Glomerular endothelial cell (primary cell): Measurements from ENCODE around the gene ZMAT2. TPM values are rescaled to one million over a fixed set of nuclear protein-coding genes. Genes with fewer than 3 reads are reported as not detected.
"Not testable (repeated sequence)": the region's sequence is repeated elsewhere in the genome, so short reads cannot be mapped to it uniquely, and the experiment has no call there.

Experiments used
- DNase-seq: peaks from one replicate; pipeline ENCODE4 v3.0.0-alpha.2; 2011; ENCODE audit warnings: low read depth, low spot score; ENCODE audit errors: extremely low read depth
- total RNA-seq: library from RNA; depleted of rRNA; stranded (reverse); fragments of >200 nt; gene quantifications from 2 replicates; pipeline ENCODE4 v1.2.3, GENCODE V29; 2015

The ZMAT2 gene
- total RNA-seq, 1 donor from 2014 or later, result 24.3 TPM

DNA sequence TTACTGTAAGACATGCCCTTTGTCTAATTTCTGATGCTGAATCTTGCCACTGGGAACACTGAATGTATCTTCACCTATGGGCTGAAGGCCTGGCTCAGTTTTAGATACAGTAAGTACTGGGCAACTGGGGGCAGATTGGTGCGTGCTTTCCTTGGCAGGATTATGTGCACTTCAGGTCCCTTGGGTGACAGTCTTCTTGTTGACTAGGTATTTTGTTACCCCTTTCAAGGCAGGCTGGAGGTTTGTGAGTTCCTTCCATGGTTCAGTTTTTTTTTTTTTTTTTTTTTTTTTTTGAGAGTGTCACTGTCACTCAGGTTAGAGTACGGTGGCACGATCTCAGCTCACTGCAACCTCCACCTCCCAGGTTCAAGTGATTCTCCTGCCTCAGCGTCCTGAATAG lies 7.6 kb downstream of the ZMAT2 start:
- DNase-seq, result no peak

DNA sequence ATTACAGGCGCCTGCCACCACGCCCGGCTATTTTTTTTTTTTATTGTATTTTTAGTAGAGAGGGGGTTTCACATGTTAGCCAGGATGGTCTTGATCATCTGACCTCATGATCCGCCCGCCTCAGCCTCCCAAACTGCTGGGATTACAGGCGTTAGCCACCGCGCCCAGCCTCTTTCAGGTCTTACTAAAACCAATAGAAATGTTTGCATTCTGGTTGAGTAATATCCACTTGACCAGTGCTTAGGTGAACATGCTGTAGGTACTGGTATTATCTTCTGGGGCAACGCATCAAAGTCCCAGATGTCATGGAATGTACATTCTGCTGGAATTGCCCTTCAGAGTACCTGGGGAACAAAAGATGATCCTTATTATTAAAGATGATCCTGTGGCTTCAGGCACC lies 8.5 kb downstream of the ZMAT2 start:
- DNase-seq, result not testable (repeated sequence)

DNA sequence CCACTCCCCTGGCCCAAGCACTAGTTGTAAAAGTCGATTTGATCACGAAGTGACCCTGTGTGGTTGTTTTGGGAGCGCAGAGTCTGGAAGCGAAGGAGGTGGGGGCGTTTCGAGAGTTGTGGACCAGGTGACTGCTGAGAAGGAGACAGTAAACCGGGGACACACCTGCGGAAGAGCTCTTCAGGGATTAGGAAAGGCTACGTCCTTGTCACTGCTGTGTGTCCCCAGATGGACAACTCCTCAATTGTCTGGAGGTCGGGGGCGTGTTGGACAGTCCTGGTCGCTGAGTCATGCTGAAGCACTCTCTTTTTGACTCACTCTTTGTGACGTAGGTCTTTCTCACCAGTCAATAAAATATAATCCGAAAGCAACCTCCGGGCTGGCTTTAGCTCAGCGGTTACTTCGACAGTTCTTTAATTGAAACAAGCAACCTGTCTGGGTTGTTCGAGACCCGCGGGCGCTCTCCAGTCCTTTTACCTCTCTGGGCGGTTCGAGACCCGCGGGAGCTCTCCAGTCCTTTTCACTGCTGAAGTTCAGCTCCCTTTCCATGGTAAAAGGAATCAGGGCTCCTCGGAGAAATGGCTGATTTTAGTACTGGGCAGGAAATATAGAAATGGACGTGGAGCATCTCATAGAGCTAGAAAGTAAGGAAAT lies 10.8 kb downstream of the ZMAT2 start:
- DNase-seq, result peak; percentile 99

- no peak for DNase-seq
Measured at GRCh38 chr5:140711794-140712193, 11.5 kb downstream of the ZMAT2 start.

GRCh38 chr5:140713562-140714094 lies 13.4 kb downstream of the ZMAT2 start:
- no peak for DNase-seq

DNA sequence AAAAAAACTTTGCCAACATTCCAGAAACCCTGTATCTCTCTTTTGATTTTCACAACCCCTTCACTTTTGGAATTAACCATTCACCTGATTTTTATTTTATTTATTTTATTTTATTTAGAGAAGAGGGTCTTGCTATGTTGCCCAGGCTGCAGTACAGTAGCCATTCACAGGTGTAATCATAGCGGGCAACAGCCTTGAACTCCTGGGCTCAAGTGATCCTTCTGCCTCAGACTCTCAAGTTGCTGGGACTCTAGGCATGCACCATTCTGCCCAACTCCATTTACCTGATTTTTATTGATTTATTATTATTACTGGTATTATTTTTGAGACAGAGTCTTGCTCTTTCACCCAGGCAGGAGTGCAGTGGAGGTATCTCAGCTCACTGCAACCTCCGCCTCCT lies 16.0 kb downstream of the ZMAT2 start:
- DNase-seq, result not testable (repeated sequence)

DNA sequence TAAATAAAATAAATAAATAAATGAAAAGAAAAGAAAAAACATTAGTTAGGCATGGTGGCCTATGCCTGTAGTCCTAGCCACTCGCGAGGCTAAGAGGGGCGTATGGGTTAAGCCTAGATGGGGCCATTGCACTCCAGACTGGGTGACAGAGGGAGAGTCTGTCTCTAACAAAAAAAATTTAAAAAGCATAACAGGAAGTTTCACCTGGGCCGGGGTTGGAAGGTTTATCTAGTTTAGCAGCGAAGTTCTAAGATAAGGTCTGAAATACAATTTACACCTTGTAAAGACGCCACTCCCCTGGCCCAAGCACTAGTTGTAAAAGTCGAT lies 18.0 kb downstream of the ZMAT2 start:
- no peak for DNase-seq

GRCh38 chr5:140720738-140721137 lies 20.5 kb downstream of the ZMAT2 start:
- not testable (repeated sequence) for DNase-seq

GRCh38 chr5:140721395-140721794 lies 21.1 kb downstream of the ZMAT2 start:
- DNase-seq, result not testable (repeated sequence)

GRCh38 chr5:140725799-140726471 lies 25.7 kb downstream of the ZMAT2 start:
- DNase-seq, result peak; percentile 85

- DNase-seq, result no peak
Measured at GRCh38 chr5:140733098-140733497, 32.9 kb downstream of the ZMAT2 start.

DNA sequence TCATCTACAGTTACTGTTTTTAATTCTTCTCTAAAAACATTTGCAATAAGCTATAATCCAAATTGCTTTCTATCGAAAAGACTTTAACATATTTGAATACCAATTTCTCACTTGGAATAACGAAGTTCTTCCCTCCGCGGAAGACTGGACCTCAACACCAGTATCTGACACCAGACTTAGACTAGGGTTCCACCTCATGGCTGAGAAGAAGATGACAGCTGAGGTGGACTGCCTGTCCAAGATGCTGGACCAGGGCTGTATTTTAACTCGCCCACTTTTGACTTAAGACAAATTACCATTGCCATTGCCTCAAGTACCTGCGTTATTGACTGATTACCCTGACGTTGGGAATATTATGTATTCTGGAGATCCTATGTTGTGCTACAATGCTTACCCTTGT lies 34.1 kb downstream of the ZMAT2 start:
- no peak for DNase-seq

- DNase-seq, result no peak
Measured at GRCh38 chr5:140737486-140737885, 37.2 kb downstream of the ZMAT2 start.

DNA sequence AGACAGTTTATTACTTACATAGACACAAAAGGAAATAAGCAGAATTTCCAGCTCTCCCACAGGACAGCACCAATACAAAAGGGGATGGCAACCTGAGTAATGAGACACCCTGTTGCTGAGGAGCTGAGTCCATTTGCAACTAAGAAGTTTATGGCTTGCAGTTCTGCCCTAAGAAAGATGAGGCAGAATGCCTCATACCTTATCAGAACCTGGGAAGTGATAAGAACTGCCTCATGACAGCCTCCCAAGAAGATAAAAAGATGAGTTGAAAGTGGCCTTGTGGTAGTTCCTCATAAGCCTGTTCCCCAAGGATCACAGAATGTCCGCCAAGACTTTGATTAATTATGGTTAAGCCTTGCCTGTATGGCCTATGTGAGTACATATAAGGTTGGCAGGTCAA lies 41.7 kb downstream of the ZMAT2 start:
- DNase-seq, result no peak

DNA sequence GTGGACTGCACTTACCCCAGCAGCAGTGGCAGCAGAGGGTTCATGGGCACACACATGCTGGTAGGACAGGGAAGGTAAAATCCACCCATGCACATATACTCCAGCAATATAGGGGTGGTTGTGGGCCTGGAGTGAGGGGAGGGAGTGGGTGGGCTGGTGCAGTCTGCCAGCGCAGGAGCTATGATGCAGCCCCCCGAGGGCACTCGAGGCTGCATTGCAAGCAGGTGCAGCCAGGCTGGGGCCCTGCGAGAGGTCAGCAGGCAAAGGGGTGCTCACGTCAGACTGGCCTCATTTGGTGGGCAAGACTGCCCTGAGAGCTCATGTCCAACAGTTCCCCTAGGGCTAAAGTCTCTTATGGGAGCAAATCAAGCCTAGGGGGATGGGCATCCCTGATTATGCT lies 53.3 kb downstream of the ZMAT2 start:
- no peak for DNase-seq

Other genes with a start within 250 kb of the ZMAT2 start
- 1.3 and 3.0 TPM in 2 replicates for gene EIF4EBP3, start 152.8 kb upstream of the ZMAT2 start, total RNA-seq
- 24.3 and 38.4 TPM in 2 replicates for gene SRA1, start 143.0 kb upstream of the ZMAT2 start, total RNA-seq
- 10.4 and 16.5 TPM in 2 replicates for gene APBB3, start 135.8 kb upstream of the ZMAT2 start, total RNA-seq
- 42.1 and 47.1 TPM in 2 replicates for gene SLC35A4, start 135.6 kb upstream of the ZMAT2 start, total RNA-seq
- 0.23 TPM in 1 of 2 replicates, not detected in the other for gene CD14, start 67.3 kb upstream of the ZMAT2 start, total RNA-seq
- 31.9 and 49.7 TPM in 2 replicates for gene TMCO6, start 61.0 kb upstream of the ZMAT2 start, total RNA-seq
- 44.9 and 58.9 TPM in 2 replicates for gene NDUFA2, start 52.8 kb upstream of the ZMAT2 start, total RNA-seq
- 76.4 and 90.9 TPM in 2 replicates for gene IK, start 52.6 kb upstream of the ZMAT2 start, total RNA-seq
- 20.5 and 21.3 TPM in 2 replicates for gene WDR55, start 35.5 kb upstream of the ZMAT2 start, total RNA-seq
- 0.29 and 1.1 TPM in 2 replicates for gene DND1, start 26.9 kb upstream of the ZMAT2 start, total RNA-seq
- 76.7 and 101 TPM in 2 replicates for gene HARS1, start 9.1 kb upstream of the ZMAT2 start, total RNA-seq
- 28.4 and 32.1 TPM in 2 replicates for gene HARS2, start 9.0 kb upstream of the ZMAT2 start, total RNA-seq
- 0.06 TPM in 1 of 2 replicates, not detected in the other for gene PCDHA1, start 85.7 kb downstream of the ZMAT2 start, total RNA-seq
- gene PCDHA2, start 94.4 kb downstream of the ZMAT2 start, total RNA-seq, result 0.15 TPM in 1 of 2 replicates, not detected in the other
- 0.05 and 0.35 TPM in 2 replicates for gene PCDHA3, start 100.6 kb downstream of the ZMAT2 start, total RNA-seq
- 0.29 TPM in 1 of 2 replicates, not detected in the other for gene PCDHA4, start 106.6 kb downstream of the ZMAT2 start, total RNA-seq
- gene PCDHA5, start 121.2 kb downstream of the ZMAT2 start, total RNA-seq, result 0.18 TPM in 1 of 2 replicates, not detected in the other
- gene PCDHA6, start 127.5 kb downstream of the ZMAT2 start, total RNA-seq, result 0.23 and 0.58 TPM in 2 replicates
- 0.05 and 0.64 TPM in 2 replicates for gene PCDHA7, start 133.8 kb downstream of the ZMAT2 start, total RNA-seq
- gene PCDHA8, start 140.7 kb downstream of the ZMAT2 start, total RNA-seq, result 0.18 TPM in 1 of 2 replicates, not detected in the other
- gene PCDHA9, start 147.9 kb downstream of the ZMAT2 start, total RNA-seq, result 0.06 and 0.19 TPM in 2 replicates
- under 0.01 and 0.47 TPM in 2 replicates for gene PCDHA10, start 155.4 kb downstream of the ZMAT2 start, total RNA-seq
- 0.23 TPM in 1 of 2 replicates, not detected in the other for gene PCDHA11, start 168.5 kb downstream of the ZMAT2 start, total RNA-seq
- gene PCDHA12, start 174.9 kb downstream of the ZMAT2 start, total RNA-seq, result not detected in 2 replicates
- gene PCDHA13, start 181.7 kb downstream of the ZMAT2 start, total RNA-seq, result 0.10 and 0.12 TPM in 2 replicates
- gene PCDHAC1, start 225.9 kb downstream of the ZMAT2 start, total RNA-seq, result 0.06 TPM in 1 of 2 replicates, not detected in the other